ENCODE data around the gene DNAJC10.
"Not testable (repeated sequence)": the region's sequence is repeated elsewhere in the genome, so short reads cannot be mapped to it uniquely, and the experiment has no call there.

Gene DNAJC10

GRCh38 chr2:182713601-182714000 lies 2.5 kb upstream of the DNAJC10 start:
- Mint-ChIP-seq H3K36me3 (peaks cover 10% of the 10 kb centered on the region), H3K4me1 (ENCODE audit: low read depth) (peaks cover 7% of the 10 kb centered on the region), H3K4me3 (no peak overlapping the region), H3K27me3 (peaks cover 6% of the 10 kb centered on the region), H3K27ac (no peak overlapping the region), H3K9me3 (ENCODE audit: low read depth) (no peaks in the 10 kb centered on the region)

DNA sequence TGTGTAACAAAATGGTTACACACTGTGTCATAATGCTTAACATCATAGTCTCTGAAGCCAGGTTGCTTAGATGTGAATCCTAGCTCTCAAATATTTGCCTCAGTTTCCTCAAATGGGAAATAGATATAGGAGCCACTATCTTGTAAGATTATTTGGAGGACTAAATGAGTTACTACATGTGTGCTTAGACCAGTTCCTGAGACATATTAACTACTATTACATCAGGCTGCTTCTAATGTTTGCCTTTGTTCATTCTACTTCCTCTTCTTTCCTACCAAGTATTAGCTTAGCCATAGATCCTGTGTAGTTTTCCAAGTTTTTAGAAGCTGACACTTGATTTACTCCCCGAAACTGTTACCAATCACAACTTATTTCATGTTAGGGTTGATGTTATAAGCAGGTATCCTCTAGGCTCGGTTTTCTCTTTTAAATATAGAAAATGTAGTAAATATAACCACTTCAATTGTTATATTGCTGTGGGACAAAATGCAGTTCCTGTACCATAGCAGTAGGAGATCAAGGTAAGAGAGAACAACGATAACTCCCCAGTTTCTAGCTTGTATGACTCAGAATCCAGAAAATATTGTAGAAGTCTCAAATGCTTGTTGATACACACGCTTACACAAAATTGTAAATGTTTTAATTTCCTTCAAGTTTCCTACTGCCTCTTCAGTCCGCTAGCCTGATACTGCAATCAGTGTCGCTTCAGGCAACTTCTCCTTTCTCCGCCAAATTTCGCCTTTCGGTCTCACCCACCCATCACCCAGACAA lies 751 bp upstream of the DNAJC10 start:
- no peaks in the 10 kb centered on the region for H3K9me3 Mint-ChIP-seq (ENCODE audit: low read depth)
- no peak overlapping the region for H3K4me3 Mint-ChIP-seq
- H3K27me3 Mint-ChIP-seq: peaks cover 5% of the 10 kb centered on the region
- H3K27ac Mint-ChIP-seq: no peak overlapping the region
- H3K36me3 Mint-ChIP-seq: peaks cover 10% of the 10 kb centered on the region
- peaks cover 7% of the 10 kb centered on the region for H3K4me1 Mint-ChIP-seq (ENCODE audit: low read depth)

GRCh38 chr2:182716650-182716979 lies 558 bp downstream of the DNAJC10 start:
- Mint-ChIP-seq H3K4me1 (ENCODE audit: low read depth) (peaks cover 9% of the 10 kb centered on the region), H3K9me3 (ENCODE audit: low read depth) (no peaks in the 10 kb centered on the region), H3K36me3 (peaks cover 13% of the 10 kb centered on the region), H3K27ac (no peak overlapping the region), H3K27me3 (no peaks in the 10 kb centered on the region), H3K4me3 (no peak overlapping the region)

GRCh38 chr2:182717416-182717815 lies 1.4 kb downstream of the DNAJC10 start:
- Mint-ChIP-seq H3K27me3 (no peaks in the 10 kb centered on the region), H3K36me3 (peaks cover 9% of the 10 kb centered on the region), H3K4me1 (ENCODE audit: low read depth) (peaks cover 9% of the 10 kb centered on the region), H3K4me3 (no peak overlapping the region), H3K27ac (no peak overlapping the region), H3K9me3 (ENCODE audit: low read depth) (no peaks in the 10 kb centered on the region)

- no peak overlapping the region for H3K27ac Mint-ChIP-seq
- no peaks in the 10 kb centered on the region for H3K9me3 Mint-ChIP-seq (ENCODE audit: low read depth)
- H3K27me3 Mint-ChIP-seq: no peaks in the 10 kb centered on the region
- H3K36me3 Mint-ChIP-seq: peaks cover 9% of the 10 kb centered on the region
- H3K4me1 Mint-ChIP-seq (ENCODE audit: low read depth): peaks cover 9% of the 10 kb centered on the region
- no peak overlapping the region for H3K4me3 Mint-ChIP-seq
Measured at GRCh38 chr2:182717816-182718215, 1.8 kb downstream of the DNAJC10 start.

- Mint-ChIP-seq H3K27me3 (no peaks in the 10 kb centered on the region), H3K36me3 (peaks cover 11% of the 10 kb centered on the region), H3K4me1 (ENCODE audit: low read depth) (peaks cover 9% of the 10 kb centered on the region), H3K9me3 (ENCODE audit: low read depth) (no peaks in the 10 kb centered on the region), H3K4me3 (no peak overlapping the region), H3K27ac (no peak overlapping the region)
Measured at GRCh38 chr2:182718459-182718858, 2.4 kb downstream of the DNAJC10 start.

DNA sequence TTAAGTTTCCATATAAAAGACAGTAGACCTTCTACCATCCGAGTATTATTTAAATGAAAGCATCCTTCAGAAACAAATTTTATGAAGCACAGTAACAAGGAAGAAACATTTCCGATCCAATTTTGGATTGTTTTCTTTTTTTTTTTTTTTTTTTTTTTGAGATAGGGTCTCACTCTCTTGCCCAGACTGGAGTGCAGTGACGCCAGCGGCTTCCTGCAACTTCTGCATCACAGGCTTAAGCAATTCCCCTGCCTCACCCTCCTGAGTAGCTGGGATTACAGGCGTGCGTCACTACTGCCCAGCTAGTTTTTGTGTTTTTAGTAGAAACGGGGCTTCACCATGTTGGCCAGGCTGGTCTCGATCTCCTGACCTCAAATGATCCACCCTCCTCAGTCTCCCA lies 3.1 kb downstream of the DNAJC10 start:
- not testable (repeated sequence) for H3K27ac Mint-ChIP-seq; H3K27me3 Mint-ChIP-seq; H3K4me1 Mint-ChIP-seq (ENCODE audit: low read depth); H3K4me3 Mint-ChIP-seq; H3K9me3 Mint-ChIP-seq (ENCODE audit: low read depth)
- peaks cover 14% of the 10 kb centered on the region for H3K36me3 Mint-ChIP-seq

- peaks cover 21% of the 10 kb centered on the region for H3K36me3 Mint-ChIP-seq
- no peaks in the 10 kb centered on the region for H3K9me3 Mint-ChIP-seq (ENCODE audit: low read depth)
- peaks cover 4% of the 10 kb centered on the region for H3K4me1 Mint-ChIP-seq (ENCODE audit: low read depth)
- H3K27me3 Mint-ChIP-seq: no peaks in the 10 kb centered on the region
- H3K27ac Mint-ChIP-seq: no peak overlapping the region
- no peak overlapping the region for H3K4me3 Mint-ChIP-seq
Measured at GRCh38 chr2:182724656-182725055, 8.6 kb downstream of the DNAJC10 start.

DNA sequence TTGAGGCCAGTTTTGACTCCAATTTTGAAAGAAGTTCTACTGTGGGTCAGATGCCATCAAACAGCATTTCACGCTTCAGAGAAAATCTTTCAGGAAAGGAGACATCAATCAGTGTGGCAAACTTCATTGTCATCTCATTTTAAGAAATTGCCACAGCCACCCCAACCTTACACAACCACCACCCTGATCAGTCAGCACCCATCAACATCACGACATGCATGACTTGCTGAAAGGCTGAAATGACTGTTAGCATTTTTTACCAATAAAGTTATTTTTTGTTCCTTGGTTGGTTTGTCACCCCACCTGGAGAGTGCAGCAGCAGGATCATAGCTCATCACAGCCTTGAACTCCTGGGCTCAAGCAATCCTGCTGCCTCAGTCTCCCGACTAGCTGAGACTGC lies 10.4 kb downstream of the DNAJC10 start:
- peaks cover 26% of the 10 kb centered on the region for H3K36me3 Mint-ChIP-seq
- H3K4me3 Mint-ChIP-seq: no peak overlapping the region
- H3K4me1 Mint-ChIP-seq (ENCODE audit: low read depth): peaks cover 2% of the 10 kb centered on the region
- no peaks in the 10 kb centered on the region for H3K27me3 Mint-ChIP-seq
- H3K27ac Mint-ChIP-seq: no peak overlapping the region
- H3K9me3 Mint-ChIP-seq (ENCODE audit: low read depth): no peaks in the 10 kb centered on the region

DNA sequence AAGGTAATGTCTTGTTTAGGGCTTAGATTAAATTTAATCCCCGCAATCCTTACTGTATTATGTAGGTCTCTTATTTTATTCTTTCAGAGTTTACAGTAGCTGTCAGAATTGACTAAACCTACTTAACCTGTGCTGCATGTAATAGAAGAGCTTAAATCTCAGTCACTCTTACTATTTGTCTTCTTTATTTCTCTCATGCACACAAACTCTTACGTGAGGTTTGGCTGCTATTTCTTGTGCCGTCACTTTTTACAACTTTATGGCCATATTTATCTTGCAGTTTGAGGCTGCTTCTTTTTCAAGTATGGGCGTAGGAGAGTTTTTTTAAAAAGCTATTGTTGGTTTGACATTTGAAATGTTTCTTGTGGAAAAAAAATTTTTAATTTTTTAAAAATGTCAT lies 12.0 kb downstream of the DNAJC10 start:
- Mint-ChIP-seq H3K36me3 (peaks cover 33% of the 10 kb centered on the region), H3K4me3 (no peak overlapping the region), H3K27ac (no peak overlapping the region), H3K27me3 (no peaks in the 10 kb centered on the region), H3K4me1 (ENCODE audit: low read depth) (peaks cover 2% of the 10 kb centered on the region), H3K9me3 (ENCODE audit: low read depth) (no peaks in the 10 kb centered on the region)

GRCh38 chr2:182729710-182730339 lies 13.8 kb downstream of the DNAJC10 start:
- Mint-ChIP-seq H3K4me3 (no peak overlapping the region), H3K27ac (no peak overlapping the region), H3K9me3 (ENCODE audit: low read depth) (no peaks in the 10 kb centered on the region), H3K27me3 (no peaks in the 10 kb centered on the region), H3K4me1 (ENCODE audit: low read depth) (no peaks in the 10 kb centered on the region), H3K36me3 (peaks cover 29% of the 10 kb centered on the region)

DNA sequence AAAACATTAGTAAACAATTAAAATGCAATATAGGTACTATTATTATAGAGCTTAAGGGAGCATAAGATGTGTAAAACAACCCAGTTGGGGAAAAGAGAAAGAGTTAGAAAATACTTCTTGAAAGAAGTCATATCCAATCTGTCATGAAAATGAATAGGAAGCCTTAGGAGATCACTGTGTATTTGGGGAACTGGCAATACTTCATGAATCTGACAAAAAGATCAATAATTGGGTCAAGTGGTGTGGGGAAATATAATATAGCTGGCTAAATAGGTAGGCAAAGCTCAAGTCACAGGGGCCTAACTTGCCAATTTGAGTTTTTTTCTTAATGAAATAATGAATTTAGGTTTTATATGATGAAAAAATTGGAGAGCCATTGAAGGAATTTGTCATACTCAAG lies 14.4 kb downstream of the DNAJC10 start:
- no peaks in the 10 kb centered on the region for H3K9me3 Mint-ChIP-seq (ENCODE audit: low read depth)
- H3K4me1 Mint-ChIP-seq (ENCODE audit: low read depth): no peaks in the 10 kb centered on the region
- H3K4me3 Mint-ChIP-seq: no peak overlapping the region
- H3K27ac Mint-ChIP-seq: no peak overlapping the region
- no peaks in the 10 kb centered on the region for H3K27me3 Mint-ChIP-seq
- H3K36me3 Mint-ChIP-seq: peaks cover 28% of the 10 kb centered on the region

DNA sequence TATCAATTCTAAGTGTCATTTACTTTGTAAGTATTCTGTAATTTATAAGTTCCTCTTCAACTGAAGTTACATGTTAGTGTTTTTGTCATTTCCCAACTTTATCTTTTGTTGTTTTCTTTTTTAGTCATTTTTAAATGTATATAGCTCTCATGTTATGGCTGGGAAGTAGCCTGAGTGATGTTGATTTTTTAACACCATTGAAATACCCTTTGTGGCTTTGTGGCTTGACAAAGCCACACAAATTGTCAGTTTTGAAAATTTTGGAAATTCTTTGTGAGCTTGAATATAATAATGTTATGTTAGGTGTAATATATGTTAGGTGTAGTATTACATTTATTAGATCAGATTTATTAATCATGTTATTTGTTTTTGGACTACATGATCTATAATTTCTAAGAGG lies 16.7 kb downstream of the DNAJC10 start:
- Mint-ChIP-seq H3K4me1 (ENCODE audit: low read depth) (no peaks in the 10 kb centered on the region), H3K27me3 (no peaks in the 10 kb centered on the region), H3K27ac (no peak overlapping the region), H3K36me3 (peaks cover 34% of the 10 kb centered on the region), H3K4me3 (no peak overlapping the region), H3K9me3 (ENCODE audit: low read depth) (no peaks in the 10 kb centered on the region)

DNA sequence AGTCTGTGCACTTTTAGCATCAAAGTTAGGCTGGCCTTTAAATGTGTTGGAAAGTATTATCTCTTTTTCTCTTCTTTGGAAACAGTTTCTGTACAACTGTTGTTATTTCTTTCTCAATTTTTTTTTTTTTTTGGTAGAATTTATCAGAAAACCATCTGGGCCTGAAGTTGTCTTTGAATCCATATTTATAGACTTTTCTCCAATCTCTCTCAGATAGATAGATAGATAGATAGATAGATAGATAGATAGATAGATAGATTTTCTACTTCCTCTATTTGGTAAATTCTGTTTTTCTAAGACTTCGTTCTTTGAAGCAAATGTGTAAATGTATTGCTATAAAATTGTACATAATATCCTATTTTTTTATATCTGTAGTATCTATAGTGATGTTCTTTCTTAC lies 17.5 kb downstream of the DNAJC10 start:
- Mint-ChIP-seq H3K4me1 (ENCODE audit: low read depth) (no peaks in the 10 kb centered on the region), H3K4me3 (no peak overlapping the region), H3K27me3 (no peaks in the 10 kb centered on the region), H3K36me3 (peaks cover 37% of the 10 kb centered on the region), H3K9me3 (ENCODE audit: low read depth) (no peaks in the 10 kb centered on the region), H3K27ac (no peak overlapping the region)

GRCh38 chr2:182736856-182737255 lies 20.8 kb downstream of the DNAJC10 start:
- H3K27me3 Mint-ChIP-seq; H3K9me3 Mint-ChIP-seq (ENCODE audit: low read depth): not testable (repeated sequence)
- H3K36me3 Mint-ChIP-seq: peaks cover 29% of the 10 kb centered on the region

GRCh38 chr2:182740701-182741100 lies 24.6 kb downstream of the DNAJC10 start:
- Mint-ChIP-seq H3K4me1 (ENCODE audit: low read depth) (peaks cover 10% of the 10 kb centered on the region), H3K9me3 (ENCODE audit: low read depth) (no peaks in the 10 kb centered on the region), H3K4me3 (no peak overlapping the region), H3K27me3 (no peaks in the 10 kb centered on the region), H3K36me3 (peaks cover 43% of the 10 kb centered on the region), H3K27ac (no peak overlapping the region)

More at GRCh38 chr2:182736856-182737255, 20.8 kb downstream of the DNAJC10 start:
- H3K4me1 Mint-ChIP-seq (ENCODE audit: low read depth): peaks cover 10% of the 10 kb centered on the region
- not testable (repeated sequence) for H3K27ac Mint-ChIP-seq, H3K4me3 Mint-ChIP-seq
